HG02973 (cell line): ENCODE measurements around the gene EIF1AD.
"Not testable (repeated sequence)": the region's sequence is repeated elsewhere in the genome, so short reads cannot be mapped to it uniquely, and the experiment has no call there.

Experiments
- ATAC-seq: cut with Tn5 transposase; IDR thresholded peaks from one replicate; pipeline ENCODE4 v1.9.1; 2021; ENCODE audit warnings: moderate library complexity; ENCODE audit not compliant: unreplicated experiment

Gene EIF1AD

DNA sequence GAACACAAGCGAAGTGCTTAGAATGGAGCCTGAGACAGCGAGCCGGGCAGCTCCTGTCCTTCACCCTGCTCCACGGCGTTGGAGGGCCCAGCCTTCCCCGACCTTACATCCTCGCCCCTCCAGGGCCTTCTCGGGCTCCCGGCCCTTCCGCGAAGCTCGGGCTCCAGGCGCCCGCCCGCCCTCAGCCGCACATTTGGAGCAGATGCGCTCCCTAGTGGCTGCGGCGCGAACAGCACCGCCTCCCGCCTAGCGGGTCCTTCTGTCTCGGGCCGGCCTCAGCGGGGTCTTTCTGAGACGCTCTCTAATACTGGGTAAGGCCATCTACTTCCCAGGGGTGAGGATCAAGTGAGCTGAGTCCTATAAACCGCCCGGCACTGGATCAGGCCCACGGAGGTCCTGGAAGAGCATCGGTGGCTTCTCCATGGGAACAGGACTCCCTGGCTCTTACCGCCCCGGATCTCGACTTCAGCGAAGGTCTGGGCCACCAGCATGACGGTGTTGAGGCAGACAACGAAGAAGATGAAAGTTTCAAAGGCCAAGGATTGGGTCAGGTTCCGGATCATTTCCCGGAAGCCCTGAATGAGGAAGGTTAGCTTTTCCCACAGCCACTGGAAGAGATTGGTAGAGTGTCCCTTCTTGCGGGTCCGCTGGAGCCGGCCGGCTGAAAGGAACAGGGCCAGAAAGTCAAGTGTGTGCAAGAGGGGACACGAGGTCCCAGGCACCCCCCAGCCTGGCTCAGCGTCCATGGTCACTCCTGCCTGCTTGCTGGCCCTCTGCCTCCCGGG lies 20.6 kb upstream of the EIF1AD start:
- ATAC-seq = no peak

DNA sequence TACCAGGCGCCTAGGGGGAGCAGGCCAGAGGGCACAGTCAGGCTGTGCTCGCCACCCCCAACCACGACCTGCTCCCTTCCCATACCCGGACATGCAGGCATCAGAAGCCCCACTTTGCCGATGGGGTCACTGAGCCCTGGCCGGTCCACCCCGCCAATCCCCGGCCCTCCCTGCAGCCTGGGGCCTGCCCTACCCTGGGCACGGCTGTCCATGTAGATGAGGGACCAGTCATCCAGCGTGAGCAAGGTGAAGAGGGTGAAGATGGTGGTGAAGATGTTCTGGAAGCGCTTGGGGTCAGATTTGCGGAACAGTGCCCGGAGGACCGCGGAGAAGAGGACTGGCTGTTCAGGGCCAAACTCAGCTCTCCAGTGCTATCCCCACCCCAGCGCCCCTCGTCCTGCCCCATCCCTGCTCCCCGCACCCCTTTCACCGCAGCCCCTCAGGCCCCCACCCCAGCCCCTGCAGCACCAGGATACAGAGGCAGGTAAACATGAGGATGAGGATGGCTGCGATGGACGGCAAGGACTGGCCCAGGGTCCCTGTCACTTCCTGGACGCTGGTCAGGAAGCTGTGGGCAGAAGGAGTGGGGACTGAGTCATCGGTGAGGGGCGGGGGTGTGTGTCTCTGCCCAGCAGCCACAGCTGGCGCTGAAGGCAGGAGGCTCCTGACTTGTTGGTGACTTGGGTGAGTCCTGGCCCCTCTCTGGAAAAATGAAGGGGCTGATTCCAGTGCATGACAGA lies 18.8 kb upstream of the EIF1AD start:
- no peak for ATAC-seq

DNA sequence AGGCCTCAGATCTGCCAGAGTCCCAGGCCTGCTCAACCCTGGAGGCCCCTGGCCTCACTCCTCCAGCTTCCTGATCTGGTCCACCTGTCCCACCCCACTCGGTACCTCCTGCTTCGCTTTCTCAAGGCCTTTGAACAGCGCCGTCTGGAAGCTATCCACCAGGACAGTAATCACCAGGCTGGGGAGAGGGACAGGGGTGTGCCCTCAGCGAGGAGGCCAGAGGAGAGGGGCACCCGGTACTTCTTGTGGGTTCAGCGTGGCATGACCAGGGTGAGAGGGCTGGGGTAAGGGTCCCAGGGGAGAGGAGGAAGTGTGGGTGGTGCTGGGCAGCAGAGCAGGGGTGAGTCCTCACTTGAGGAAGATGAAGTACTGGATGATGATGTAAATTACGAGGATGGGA lies 18.3 kb upstream of the EIF1AD start:
- no peak for ATAC-seq

DNA sequence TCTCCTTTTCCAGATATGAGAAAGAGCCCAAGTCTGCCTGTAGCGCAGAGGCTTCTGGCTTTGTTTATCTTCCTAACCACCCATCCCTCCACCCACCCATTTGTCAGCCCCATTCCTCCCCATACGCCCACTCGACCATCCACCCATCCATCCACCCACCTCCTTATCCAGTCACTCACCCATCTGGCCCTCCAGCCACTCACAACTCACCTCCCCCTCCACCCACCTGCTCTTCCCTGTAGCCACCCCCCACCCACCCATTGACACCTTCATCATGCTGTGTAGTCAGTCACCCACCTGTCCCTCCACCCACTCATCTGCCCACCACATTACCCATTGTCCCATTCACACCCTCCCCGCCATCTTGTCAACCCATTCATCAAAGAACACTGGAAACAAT lies 15.4 kb upstream of the EIF1AD start:
- no peak for ATAC-seq

DNA sequence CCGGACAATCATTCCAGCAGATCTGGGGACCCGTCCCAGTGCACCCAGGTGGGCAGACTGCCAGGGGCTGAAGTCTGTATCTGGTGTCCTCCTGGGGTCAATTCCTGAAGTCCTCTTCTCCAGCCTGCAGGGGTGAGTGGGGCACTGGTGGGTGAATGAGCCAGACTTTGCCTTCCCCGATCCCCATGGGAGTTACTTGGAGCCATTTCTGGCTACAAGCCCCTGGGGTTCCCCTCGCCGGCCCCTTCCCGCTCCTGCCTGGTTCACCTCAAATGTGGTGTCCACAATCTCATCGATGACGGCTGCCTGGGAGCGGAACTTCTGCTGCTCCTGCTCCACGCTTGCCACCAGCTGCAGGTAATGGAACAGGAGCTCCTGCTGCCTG lies 14.8 kb upstream of the EIF1AD start:
- ATAC-seq = no peak

DNA sequence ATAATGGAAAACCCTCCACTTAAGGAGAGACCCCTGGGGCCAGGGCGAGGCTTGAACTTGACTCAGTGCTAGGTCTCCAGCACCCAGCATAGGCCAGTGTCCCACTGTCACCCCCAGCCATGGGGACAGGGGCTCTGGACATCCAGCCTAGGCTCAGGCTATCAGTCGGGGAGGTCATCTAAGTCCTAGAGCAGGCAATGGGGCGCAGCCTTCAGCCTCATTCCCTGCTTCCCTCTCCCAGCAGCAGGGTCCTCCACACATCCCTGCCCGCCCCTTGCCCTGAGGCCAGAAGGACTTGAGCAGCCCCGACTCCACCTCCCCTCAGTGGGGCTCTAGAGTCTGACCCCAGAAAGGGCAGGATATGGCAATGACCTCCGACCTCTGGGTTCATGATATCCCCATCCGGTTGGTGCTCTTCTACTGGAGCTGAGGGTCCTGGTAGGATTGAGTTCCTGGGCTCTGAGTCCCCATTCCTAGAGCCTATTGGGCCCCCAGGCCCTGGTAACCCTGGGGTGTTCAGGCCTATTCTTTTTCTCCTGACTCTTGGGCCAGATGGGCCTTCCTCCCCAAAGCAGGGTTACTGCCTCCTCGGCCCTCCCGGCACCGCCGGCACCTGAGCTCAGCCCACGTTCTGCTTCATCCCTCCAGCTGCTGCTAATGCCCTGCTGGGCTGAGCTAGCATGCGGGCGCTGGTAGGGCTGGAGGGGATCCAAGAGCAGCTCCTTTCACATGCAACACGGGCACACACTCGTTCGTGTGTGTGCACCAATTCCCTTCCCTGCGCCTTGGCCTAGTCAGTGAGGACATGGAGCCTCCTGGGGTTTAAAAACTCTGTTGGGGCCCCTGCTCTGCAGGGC lies 14.2 kb upstream of the EIF1AD start:
- ATAC-seq = no peak

DNA sequence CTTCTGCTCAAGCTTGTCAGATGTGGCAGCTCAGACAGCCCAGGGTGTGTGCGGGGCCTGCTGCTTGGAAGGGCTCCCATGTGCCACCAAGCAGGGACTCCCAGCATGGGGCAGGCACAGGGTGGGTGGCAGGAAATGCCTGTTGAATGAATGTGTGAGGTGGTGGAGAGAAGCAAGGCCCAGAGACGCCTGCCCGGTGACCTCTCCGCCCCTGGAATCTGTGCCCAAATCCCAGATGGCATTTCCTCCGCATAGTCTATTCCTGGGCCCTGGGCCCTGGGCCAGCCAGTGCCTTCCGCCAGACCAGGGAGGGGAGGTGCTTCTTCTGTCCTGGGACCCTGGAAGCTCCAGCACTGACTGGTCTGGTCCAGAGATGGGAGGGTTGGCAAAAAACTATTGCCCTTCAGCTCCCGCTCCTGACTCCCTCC lies 13.5 kb upstream of the EIF1AD start:
- ATAC-seq = no peak

DNA sequence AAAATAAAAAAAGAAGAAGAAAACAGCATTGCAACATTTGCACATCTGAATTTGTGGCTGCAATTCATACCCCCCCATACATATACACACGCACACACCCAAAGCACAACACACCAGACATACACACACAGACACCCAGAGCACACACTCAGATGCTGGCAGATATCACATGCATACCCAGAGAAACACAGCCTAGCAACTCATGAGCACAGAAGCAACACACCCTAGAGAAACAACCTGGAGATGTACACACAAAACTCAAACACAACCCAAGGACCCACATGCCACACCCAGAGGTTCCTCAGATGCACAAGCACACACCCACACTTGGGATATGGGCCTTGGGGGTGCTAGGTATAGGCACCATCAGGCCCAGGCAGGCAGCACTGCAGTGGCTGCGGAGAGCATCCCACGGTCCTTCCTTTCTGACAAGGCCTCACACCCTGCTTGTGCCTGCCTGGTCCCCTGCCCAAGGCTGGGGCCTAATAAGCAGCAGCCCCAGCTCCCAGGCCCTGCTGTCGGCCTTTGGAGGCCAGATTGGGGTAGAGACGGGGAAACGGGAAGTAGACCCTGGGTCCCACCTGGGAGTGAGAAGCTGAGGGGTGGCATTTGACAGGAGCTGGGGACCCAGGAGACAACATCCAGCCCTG lies 13.0 kb upstream of the EIF1AD start:
- ATAC-seq = no peak

DNA sequence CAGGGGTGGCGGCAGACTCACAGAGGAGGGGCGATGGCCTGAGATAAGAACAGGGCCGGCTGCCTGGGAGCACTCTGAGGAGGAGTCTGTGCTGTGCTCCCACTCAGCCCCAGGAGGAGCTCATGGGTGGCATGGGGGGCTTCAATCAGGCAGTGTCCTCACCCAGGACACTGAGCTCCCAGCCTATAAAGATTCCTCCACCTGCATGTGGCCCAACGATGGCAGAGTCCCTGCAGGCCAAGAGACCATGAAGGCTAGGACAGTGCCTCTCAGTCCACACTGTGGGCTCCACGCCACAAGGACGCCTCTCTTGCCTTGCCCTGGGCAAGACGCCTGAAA lies 11.8 kb upstream of the EIF1AD start:
- no peak for ATAC-seq

DNA sequence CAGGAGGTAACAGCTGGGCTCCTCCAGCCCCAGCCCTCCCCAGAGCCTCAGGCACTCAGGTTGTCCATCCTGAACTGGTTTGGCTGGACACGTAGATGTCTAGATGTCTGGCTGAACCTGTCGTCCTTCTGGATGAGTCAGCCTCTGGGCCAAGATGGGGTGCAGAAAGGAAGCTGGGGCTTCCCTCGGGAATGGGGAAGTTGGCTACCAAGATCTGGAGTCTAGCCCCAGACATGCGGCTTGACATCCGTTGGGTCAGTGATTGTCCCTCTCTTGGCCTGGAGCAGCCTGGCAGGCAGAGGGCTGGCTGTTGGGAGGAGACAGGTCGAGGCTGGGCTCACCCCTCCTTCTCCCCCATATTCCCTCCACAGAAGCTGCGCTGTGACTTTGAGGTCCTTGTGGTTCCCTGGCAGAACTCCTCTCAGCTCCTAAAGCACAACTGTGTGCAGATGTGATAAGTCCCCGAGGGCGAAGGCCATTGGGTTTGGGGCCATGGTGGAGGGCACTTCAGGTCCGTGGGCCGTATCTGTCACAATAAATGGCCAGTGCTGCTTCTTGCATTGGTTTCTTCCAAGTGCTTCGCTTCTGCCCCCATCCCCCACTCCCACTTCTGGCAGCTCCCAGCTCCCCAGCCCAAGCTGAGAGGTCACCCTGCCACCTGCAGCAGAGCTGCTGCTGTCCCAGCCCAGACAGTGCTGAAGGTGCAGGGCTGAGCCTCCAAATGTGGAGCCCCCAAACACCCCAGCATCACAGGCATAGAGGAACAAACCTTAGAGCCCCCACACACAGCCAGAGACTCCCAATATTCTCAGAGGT lies 11.2 kb upstream of the EIF1AD start:
- ATAC-seq = no peak

DNA sequence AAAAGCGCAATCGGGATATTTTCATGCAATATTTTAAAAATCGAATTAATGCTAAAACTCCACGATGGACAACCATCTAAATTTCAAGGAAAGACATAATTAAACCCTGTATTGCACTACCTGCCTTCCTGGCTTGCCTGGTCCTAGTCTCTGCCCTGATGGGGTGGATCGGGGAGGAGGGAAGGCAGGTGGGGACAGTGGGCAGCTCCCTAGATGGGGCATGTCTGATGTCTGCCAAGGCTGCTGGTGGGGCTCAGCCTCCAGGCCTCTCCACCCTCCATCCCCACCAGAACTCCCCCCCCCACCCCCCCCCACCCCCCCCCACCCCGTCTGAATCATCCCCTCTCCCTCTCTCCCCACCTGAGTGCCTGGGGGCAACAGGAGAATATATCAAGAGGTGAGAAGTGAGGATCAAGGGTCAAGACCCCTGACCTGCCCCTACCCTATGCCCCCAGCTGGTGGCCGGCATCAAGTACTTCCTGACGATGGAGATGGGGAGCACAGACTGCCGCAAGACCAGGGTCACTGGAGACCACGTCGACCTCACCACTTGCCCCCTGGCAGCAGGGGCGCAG lies 10.5 kb upstream of the EIF1AD start:
- ATAC-seq = no peak

DNA sequence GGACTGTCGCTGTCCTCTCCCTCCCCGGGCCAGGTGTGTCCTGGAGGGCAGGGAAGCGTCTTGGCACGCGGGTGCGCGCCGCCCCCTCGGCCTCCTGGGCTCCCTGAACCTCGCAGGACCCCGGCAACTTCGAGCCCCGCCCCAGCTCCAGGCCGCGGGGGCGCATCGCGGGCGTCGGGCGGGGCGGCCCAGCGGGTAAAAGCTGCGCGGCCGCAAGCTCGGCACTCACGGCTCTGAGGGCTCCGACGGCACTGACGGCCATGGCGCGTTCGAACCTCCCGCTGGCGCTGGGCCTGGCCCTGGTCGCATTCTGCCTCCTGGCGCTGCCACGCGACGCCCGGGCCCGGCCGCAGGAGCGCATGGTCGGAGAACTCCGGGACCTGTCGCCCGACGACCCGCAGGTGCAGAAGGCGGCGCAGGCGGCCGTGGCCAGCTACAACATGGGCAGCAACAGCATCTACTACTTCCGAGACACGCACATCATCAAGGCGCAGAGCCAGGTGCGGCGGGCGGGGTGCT lies 9.9 kb upstream of the EIF1AD start, which contains the start of gene CST6:
CST6 (plus strand) TSS at position 224 of the 519 bp plus-strand sequence; CDS start at position 261, 37 bp downstream.
- ATAC-seq = no peak

DNA sequence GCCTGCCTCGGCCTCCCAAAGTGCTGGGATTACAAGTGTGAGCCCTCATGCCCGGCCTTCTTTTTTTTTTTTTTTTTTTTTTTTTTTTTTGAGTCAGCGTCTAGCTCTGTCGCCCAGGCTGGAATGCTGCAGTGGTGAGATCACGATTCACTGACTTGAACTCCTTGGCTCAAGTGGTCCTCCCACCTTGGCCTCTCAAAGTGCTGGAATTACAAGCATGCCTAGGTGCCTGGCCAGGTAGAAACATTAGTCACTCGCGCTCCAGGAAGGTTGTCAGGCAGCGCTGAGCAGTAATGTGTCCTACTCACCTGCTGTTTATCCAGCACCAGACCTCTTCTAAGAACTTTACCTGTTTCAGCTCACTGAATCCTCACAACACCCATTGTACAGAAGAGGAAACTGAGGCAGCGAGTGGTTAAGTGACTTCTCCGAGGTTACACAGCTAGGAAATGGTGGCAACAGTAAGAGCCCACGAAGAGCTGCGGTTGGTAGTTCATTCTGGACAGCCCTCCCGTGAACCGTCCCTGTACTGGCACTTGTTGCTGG lies 9.4 kb upstream of the EIF1AD start:
- no peak for ATAC-seq

DNA sequence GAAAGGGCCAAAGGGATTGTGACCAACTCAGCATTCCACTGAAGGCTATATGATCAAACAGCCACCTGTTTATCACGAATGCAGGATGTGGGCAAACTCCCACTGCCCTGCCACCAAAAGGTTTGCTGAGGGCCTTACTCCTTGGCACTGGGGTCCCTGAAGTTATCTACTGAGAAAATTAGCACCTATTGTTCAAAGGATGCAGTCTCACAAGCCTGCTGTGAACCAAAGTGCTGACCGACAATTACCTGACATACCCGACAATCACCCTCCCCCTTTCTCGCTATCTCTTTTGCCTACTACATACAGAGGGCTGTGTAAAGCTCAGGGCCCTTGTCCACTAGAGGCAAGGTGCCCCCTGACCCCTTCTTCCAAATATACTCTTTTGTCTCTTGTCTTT lies 8.1 kb upstream of the EIF1AD start:
- ATAC-seq = not testable (repeated sequence)

DNA sequence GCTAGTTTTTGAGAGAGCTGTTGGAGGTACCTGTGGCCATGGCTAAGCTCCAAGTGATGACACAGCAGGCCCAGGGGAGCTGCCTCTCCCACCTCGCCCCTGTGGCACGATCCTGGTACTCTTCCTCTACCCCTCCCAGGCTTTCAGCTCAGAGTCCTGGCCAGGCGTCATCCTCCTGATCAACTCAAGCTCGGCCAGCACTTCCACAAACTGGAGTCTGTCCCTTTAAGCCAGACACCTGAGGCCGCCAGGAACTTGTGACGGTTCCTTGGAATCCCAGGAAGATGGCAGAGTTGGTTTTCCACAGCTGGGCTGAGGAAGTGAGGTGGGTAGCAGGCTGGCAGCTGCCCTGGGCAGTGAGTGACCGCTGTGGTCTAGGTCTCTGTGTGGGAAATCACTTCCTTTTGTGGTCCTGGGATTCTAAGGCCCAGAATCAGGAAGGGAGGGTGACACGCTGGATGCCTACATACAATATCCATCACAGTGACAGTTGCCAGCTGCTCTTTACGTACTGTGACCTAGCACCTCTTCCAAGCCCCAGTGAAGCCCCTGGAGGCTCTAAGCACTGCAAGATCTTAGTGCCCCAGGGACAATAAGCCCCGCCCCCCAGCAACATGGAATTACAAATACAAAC lies 6.6 kb upstream of the EIF1AD start:
- no peak for ATAC-seq

DNA sequence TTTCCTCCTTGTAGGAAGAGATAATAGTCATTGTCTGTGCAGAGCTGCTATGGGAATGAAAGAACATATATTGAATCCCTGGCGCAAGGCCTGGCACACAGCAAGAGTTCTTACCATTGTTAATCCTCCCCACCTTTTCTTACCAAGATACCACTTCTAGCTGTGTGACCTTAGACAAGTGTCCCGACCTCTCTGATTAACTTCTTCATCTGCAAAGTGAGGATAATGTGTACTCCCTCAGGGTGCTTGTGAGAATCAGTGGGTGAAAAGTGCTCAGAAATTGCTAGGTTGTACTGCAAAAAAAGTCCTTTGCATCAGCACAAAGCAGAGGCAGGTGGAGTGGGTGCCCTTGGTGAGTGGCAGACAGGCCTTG lies 6.1 kb upstream of the EIF1AD start:
- ATAC-seq = no peak

DNA sequence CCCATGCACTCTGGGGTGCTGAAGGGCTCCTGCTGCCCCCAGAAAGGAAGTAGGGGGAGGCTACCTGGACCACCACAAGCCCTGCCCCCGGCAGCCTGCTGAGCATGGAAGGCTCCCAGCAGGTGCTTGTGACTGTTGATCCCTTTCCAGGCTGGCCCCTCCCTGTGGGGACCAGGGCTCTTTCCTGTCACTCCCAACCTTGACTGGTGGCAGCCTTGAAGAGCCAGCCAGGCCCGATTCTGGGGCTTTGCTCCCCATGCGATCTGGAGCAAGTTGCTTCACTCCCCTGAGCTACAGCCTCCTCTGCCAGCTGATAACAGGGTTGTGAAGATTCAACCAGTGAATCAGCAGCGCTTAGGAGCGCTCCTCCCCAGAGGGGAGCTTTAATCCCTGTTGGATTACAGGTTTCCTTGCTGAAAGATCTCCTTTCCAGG lies 5.3 kb upstream of the EIF1AD start:
- no peak for ATAC-seq

DNA sequence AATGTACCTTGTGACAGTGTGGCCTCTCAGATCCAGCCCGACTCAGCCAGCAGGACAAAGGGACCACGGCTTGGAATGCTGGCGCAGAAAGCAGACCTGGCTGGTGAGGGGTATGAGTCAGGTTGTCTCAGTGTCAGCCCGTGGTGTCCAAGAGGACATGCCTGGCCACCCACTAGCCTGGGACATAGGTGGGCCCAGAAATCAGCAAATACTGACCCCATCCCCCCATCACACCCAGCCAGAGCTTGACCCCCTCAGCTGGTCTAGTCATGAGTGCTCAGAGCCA lies 4.9 kb upstream of the EIF1AD start:
- no peak for ATAC-seq
